ENCODE results near the gene HSD11B1. TPM values are rescaled to one million over a fixed set of nuclear protein-coding genes. Genes with fewer than 3 reads are reported as not detected.

HSD11B1 gene
- total RNA-seq, 1 donor from 2014 or later = 8.6 TPM

DNA sequence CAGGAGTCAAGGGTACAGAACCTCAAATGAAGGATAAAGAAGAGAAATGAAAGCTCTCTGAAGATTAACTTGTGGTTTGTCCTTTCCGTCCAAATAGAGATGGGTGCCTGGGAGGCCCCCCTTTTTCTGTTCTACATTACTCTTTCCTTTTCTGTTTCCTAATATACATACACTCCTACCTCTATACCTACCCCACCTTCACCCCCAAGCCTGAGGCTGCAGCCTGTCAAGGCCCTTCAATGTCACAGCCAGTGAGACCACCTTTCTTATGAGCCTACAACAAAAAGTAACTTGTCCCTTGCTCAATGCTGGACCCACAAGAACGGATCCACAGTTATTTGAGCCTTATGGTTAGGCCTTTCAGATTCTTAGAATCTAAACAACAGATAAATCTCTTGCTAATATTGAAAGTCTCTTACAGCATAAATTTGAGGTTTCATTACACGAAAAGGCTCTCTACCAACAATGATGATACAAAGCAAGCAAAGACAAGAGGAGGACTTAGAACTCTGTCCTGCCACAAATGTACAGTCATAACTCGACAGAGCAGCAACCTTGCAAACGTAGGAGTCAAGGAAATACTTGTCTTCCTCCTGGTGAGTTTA lies 47.1 kb downstream of the HSD11B1 start:
- H3K4me3 Mint-ChIP-seq (ENCODE audit: low read depth) = peak overlapping the region; percentile 76
- no peaks in the 10 kb centered on the region for H3K27me3 Mint-ChIP-seq (ENCODE audit: low read depth)
- H3K27ac Mint-ChIP-seq = peak overlapping the region; percentile 97
- H3K4me1 Mint-ChIP-seq (ENCODE audit: low read depth) = peaks cover 71% of the 10 kb centered on the region
- peak; percentile 49 for DNase-seq (ENCODE audit: low spot score)
- peaks cover 13% of the 10 kb centered on the region for H3K36me3 Mint-ChIP-seq (ENCODE audit: low read depth)
- intact Hi-C loops (cut with micrococcal nuclease) = loop anchor here (1.0 kb wide), 6 partner anchors 15 to 91 kb away; partner anchors contain the start of gene C1orf74
- no peaks in the 10 kb centered on the region for H3K9me3 Mint-ChIP-seq

GRCh38 chr1:209752890-209753289 lies 48.2 kb downstream of the HSD11B1 start:
- peaks cover 24% of the 10 kb centered on the region for H3K36me3 Mint-ChIP-seq (ENCODE audit: low read depth)
- intact Hi-C loops (cut with micrococcal nuclease) = loop anchor here (1.0 kb wide), 3 partner anchors 29 to 36 kb away; partner anchors contain the start of gene C1orf74
- H3K27ac Mint-ChIP-seq = peak overlapping the region; percentile 97
- peaks cover 60% of the 10 kb centered on the region for H3K4me1 Mint-ChIP-seq (ENCODE audit: low read depth)
- H3K9me3 Mint-ChIP-seq = no peaks in the 10 kb centered on the region
- no peaks in the 10 kb centered on the region for H3K27me3 Mint-ChIP-seq (ENCODE audit: low read depth)
- peak overlapping the region; percentile 18 for H3K4me3 Mint-ChIP-seq (ENCODE audit: low read depth)
- DNase-seq (ENCODE audit: low spot score) = no peak

- intact Hi-C loops (cut with micrococcal nuclease) = no loop called here
These were observed 50.6 kb downstream of the HSD11B1 start for GRCh38 chr1:209755256-209755655.

DNA sequence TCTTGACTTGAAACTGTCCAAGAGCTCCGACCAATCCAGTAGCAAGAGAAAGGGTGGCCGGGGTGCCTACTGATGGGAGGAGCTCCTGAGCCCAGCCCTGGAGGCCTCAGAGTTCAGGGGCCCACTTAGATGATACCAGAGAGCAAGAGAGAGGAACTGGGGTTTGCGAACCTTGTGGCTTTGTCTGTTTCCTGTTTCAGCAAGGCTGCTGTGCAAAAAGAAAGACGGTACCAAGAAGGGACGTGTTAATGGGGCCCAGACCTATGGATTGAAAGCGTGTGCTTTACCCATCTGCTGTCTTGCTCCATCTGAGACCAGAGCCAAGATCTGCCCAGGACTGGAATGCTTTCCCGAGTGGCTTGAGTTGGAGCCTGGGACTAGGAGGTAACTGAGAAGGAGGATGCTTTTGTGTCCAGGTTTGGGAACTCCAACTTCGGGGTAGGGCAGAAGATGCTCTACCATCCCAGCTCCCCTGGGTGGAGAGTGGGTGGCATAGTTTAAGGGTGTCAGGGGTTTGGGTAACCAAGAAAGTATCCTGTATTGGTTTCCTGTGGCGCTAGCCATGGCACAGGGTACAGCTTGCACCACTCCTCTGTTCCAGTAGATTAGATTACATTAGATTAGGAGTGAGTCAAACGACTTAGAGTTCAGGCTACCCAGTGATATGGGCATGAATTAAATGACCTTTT lies 51.4 kb downstream of the HSD11B1 start, which contains the start of gene TRAF3IP3:
Gene TRAF3IP3 (plus strand): TSS at position 128 of the 689 bp plus-strand sequence. CDS start 3,987 bp downstream, outside the sequence.
- Mint-ChIP-seq H3K27ac (peak within 1 kb of the TSS; percentile 97), H3K4me3 (ENCODE audit: low read depth) (peak within 1 kb of the TSS; percentile 97), H3K36me3 (ENCODE audit: low read depth) (peaks cover 56% of the 10 kb centered on the region)

More at GRCh38 chr1:209755256-209755655, 50.6 kb downstream of the HSD11B1 start:
- H3K36me3 Mint-ChIP-seq (ENCODE audit: low read depth) = peaks cover 48% of the 10 kb centered on the region
- no peaks in the 10 kb centered on the region for H3K27me3 Mint-ChIP-seq (ENCODE audit: low read depth)
- DNase-seq (ENCODE audit: low spot score) = no peak
- H3K4me3 Mint-ChIP-seq (ENCODE audit: low read depth) = peak overlapping the region; percentile 97
- peak overlapping the region; percentile 97 for H3K27ac Mint-ChIP-seq
- H3K9me3 Mint-ChIP-seq = no peaks in the 10 kb centered on the region
- H3K4me1 Mint-ChIP-seq (ENCODE audit: low read depth) = peaks cover 64% of the 10 kb centered on the region

GRCh38 chr1:209756615-209757445 lies 52.2 kb downstream of the HSD11B1 start:
- intact Hi-C loops (cut with micrococcal nuclease) = loop anchor here (1.0 kb wide), 2 partner anchors 11 to 27 kb away; partner anchors contain the start of gene C1orf74
- Mint-ChIP-seq H3K27me3 (ENCODE audit: low read depth) (no peaks in the 10 kb centered on the region), H3K36me3 (ENCODE audit: low read depth) (peaks cover 64% of the 10 kb centered on the region), H3K27ac (peak overlapping the region; percentile 97), H3K4me1 (ENCODE audit: low read depth) (peaks cover 64% of the 10 kb centered on the region), H3K9me3 (no peaks in the 10 kb centered on the region), H3K4me3 (ENCODE audit: low read depth) (peak overlapping the region; percentile 97)
- peak; percentile 32 for DNase-seq (ENCODE audit: low spot score)

More for the DNA sequence above, 51.4 kb downstream of the HSD11B1 start, which contains the start of gene TRAF3IP3:
- H3K9me3 Mint-ChIP-seq = no peaks in the 10 kb centered on the region
- intact Hi-C loops (cut with micrococcal nuclease) = loop anchor here (1.0 kb wide), 2 partner anchors 12 to 28 kb away; partner anchors contain the start of gene C1orf74
- H3K4me1 Mint-ChIP-seq (ENCODE audit: low read depth) = peaks cover 65% of the 10 kb centered on the region
- H3K27me3 Mint-ChIP-seq (ENCODE audit: low read depth) = no peaks in the 10 kb centered on the region
- peak; percentile 75 for DNase-seq (ENCODE audit: low spot score)

DNA sequence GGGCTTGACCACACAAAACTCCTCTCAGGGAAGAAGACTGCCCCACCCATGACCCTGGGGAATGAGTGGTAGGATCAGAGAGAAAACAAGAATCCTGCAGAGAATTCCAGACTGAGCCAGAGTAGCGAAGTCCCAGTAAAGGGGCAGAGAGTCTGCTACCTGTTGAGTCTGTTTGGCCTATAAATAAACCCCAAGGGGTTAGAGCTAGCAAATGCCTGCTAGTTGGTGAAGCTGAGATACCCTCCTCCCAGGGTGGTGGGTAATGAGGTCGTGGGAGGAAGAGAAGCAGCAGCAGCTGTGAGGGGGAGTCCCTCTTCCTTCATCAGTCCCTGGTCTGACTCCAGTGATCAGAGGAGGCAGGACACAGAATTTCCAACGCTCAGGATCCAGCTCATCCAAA lies 53.8 kb downstream of the HSD11B1 start:
- peaks cover 64% of the 10 kb centered on the region for H3K4me1 Mint-ChIP-seq (ENCODE audit: low read depth)
- no peaks in the 10 kb centered on the region for H3K27me3 Mint-ChIP-seq (ENCODE audit: low read depth)
- H3K4me3 Mint-ChIP-seq (ENCODE audit: low read depth) = peak overlapping the region; percentile 97
- H3K36me3 Mint-ChIP-seq (ENCODE audit: low read depth) = peaks cover 79% of the 10 kb centered on the region
- no peak for DNase-seq (ENCODE audit: low spot score)
- peak overlapping the region; percentile 77 for H3K27ac Mint-ChIP-seq
- intact Hi-C loops (cut with micrococcal nuclease) = no loop called here
- no peaks in the 10 kb centered on the region for H3K9me3 Mint-ChIP-seq

DNA sequence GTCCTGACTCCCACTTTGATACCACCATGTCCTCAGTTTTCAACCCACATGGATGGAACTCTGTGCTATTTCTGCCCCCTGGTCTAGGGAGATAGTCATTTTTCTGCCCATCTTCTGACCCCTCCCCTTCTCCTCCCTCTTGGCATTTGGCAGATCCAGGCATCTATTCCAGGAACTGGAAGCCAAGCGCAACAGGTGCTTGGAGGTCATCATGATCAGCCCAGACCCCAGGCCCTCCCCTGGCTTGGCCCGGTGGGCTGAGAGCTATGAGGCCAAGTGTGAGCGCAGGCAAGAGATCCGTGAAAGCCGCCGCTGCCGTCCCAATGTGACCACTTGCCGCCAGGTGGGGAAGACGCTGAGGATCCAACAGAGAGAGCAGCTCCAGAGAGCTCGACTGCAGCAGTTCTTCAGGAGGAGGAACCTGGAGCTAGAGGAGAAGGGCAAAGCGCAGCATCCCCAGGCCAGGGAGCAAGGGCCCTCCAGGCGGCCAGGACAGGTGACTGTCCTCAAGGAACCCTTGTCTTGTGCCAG lies 55.2 kb downstream of the HSD11B1 start:
- Mint-ChIP-seq H3K4me1 (ENCODE audit: low read depth) (peaks cover 64% of the 10 kb centered on the region), H3K4me3 (ENCODE audit: low read depth) (peak overlapping the region; percentile 97), H3K27me3 (ENCODE audit: low read depth) (no peaks in the 10 kb centered on the region), H3K36me3 (ENCODE audit: low read depth) (peaks cover 91% of the 10 kb centered on the region), H3K27ac (peak overlapping the region; percentile 18), H3K9me3 (no peaks in the 10 kb centered on the region)
- DNase-seq (ENCODE audit: low spot score) = no peak
- intact Hi-C loops (cut with micrococcal nuclease) = loop anchor here (5.0 kb wide), 1 partner anchor 582 kb away; no protein-coding TSS in a partner anchor

- peak overlapping the region; percentile 84 for H3K27ac Mint-ChIP-seq
- no peaks in the 10 kb centered on the region for H3K27me3 Mint-ChIP-seq (ENCODE audit: low read depth)
- H3K36me3 Mint-ChIP-seq (ENCODE audit: low read depth) = peaks cover 90% of the 10 kb centered on the region
- peaks cover 64% of the 10 kb centered on the region for H3K4me1 Mint-ChIP-seq (ENCODE audit: low read depth)
- no peaks in the 10 kb centered on the region for H3K9me3 Mint-ChIP-seq
- DNase-seq (ENCODE audit: low spot score) = no peak
- intact Hi-C loops (cut with micrococcal nuclease) = loop anchor here (5.0 kb wide), 1 partner anchor 581 kb away; no protein-coding TSS in a partner anchor
- peak overlapping the region; percentile 79 for H3K4me3 Mint-ChIP-seq (ENCODE audit: low read depth)
These were observed 56.5 kb downstream of the HSD11B1 start for GRCh38 chr1:209761011-209761635.

GRCh38 chr1:209766051-209766450 lies 61.4 kb downstream of the HSD11B1 start:
- no peak for DNase-seq (ENCODE audit: low spot score)
- intact Hi-C loops (cut with micrococcal nuclease) = no loop called here
- H3K36me3 Mint-ChIP-seq (ENCODE audit: low read depth) = peaks cover 40% of the 10 kb centered on the region
- peaks cover 67% of the 10 kb centered on the region for H3K4me1 Mint-ChIP-seq (ENCODE audit: low read depth)
- H3K4me3 Mint-ChIP-seq (ENCODE audit: low read depth) = peak overlapping the region; percentile 59
- H3K27ac Mint-ChIP-seq = peak overlapping the region; percentile 65
- no peaks in the 10 kb centered on the region for H3K27me3 Mint-ChIP-seq (ENCODE audit: low read depth)
- no peaks in the 10 kb centered on the region for H3K9me3 Mint-ChIP-seq

DNA sequence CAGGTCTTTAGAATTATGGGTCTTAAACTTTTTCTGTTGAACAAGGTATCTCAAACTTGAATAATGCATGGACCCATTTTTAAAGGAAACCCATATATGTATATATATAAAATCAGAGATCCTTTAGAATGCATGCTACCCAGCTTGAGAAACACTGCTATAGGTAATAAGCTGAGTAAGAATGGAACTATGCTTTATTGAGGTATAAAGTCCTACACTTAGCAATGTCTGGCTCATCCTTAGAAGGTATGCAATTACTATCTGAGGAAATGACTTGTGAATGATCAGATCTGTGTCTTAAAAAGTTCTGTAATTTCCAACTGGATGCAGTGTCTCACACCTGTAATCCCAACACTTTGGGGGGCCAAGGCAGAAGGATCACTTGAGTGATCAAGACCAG lies 62.5 kb downstream of the HSD11B1 start:
- no peak for DNase-seq (ENCODE audit: low spot score)
- intact Hi-C loops (cut with micrococcal nuclease) = no loop called here
- Mint-ChIP-seq H3K4me3 (ENCODE audit: low read depth) (peak overlapping the region; percentile 59), H3K27ac (peak overlapping the region; percentile 51), H3K27me3 (ENCODE audit: low read depth) (no peaks in the 10 kb centered on the region), H3K36me3 (ENCODE audit: low read depth) (peaks cover 30% of the 10 kb centered on the region), H3K4me1 (ENCODE audit: low read depth) (peaks cover 57% of the 10 kb centered on the region), H3K9me3 (no peaks in the 10 kb centered on the region)

- no peak for DNase-seq (ENCODE audit: low spot score)
- Mint-ChIP-seq H3K4me1 (ENCODE audit: low read depth) (peaks cover 54% of the 10 kb centered on the region), H3K27me3 (ENCODE audit: low read depth) (no peaks in the 10 kb centered on the region), H3K36me3 (ENCODE audit: low read depth) (peaks cover 24% of the 10 kb centered on the region), H3K4me3 (ENCODE audit: low read depth) (no peak overlapping the region), H3K9me3 (no peaks in the 10 kb centered on the region), H3K27ac (no peak overlapping the region)
- intact Hi-C loops (cut with micrococcal nuclease) = loop anchor here (1.0 to 2.0 kb wide), 5 partner anchors 11 to 69 kb away; partner anchors contain the start of genes TRAF3IP3 and UTP25
These were observed 63.1 kb downstream of the HSD11B1 start for GRCh38 chr1:209767706-209768105.
